PC-3 (cell line): ENCODE measurements around the gene GUCA2A. TPM values are rescaled to one million over a fixed set of nuclear protein-coding genes. Genes with fewer than 3 reads are reported as not detected.
A peak's percentile ranks its signal among the peaks of the same experiment; 100 is the strongest.

Source experiments
- ATAC-seq: fragments of 200-7000 bp; cut with Tn5 transposase; 2 replicates; pipeline ENCODE4 v1.9.1; 2020; ENCODE audit warnings: mild to moderate bottlenecking, moderate library complexity
- BruUV-seq: library from RNA; stranded (reverse); fragments of 400-500 nt; replicated peaks from 2 replicates; lab custom pipeline; 2021; lab: Mats Ljungman, UMichigan
- CTCF ChIA-PET: fragments of 300-600 bp; sonication (Branson Sonifier 250); formaldehyde crosslinking; loops from one replicate; lab custom pipeline; 2022; ENCODE audit warnings: antibody characterized with exemption; lab: Charles Lee
- POLR2A ChIA-PET: fragments of 300-600 bp; sonication (Branson Sonifier 250); formaldehyde crosslinking; loops from one replicate; lab custom pipeline; 2022; ENCODE audit warnings: antibody characterized with exemption; ENCODE audit not compliant: unreplicated experiment; lab: Charles Lee
- DNase-seq: peaks from one replicate; pipeline ENCODE4 v3.0.0-alpha.2; 2015
- H2AFZ ChIP-seq: fragments of 300-600 bp; sonication (generic); 2 replicates; pipeline ENCODE4 v1.6.0; 2016; ENCODE audit warnings: antibody characterized with exemption, low read length
- H3F3A ChIP-seq: fragments of 300-600 bp; sonication (generic); one replicate; pipeline ENCODE4 v1.6.0; 2017; ENCODE audit warnings: antibody characterized with exemption, low read length, control low read depth, mild to moderate bottlenecking; ENCODE audit not compliant: unreplicated experiment
- H3K27ac ChIP-seq: fragments of 300-600 bp; sonication (generic); 2 replicates; pipeline ENCODE4 v1.5.1; 2016; ENCODE audit warnings: mild to moderate bottlenecking, low read length
- H3K27me3 ChIP-seq: fragments of 300-600 bp; sonication (generic); 2 replicates; pipeline ENCODE4 v1.6.1; 2016; ENCODE audit warnings: low read length, mixed read lengths
- H3K36me3 ChIP-seq: fragments of 300-600 bp; sonication (generic); 2 replicates; pipeline ENCODE4 v1.6.1; 2016; ENCODE audit warnings: low read depth, mixed run types, low read length, mixed read lengths
- H3K4me1 ChIP-seq: fragments of 300-600 bp; sonication (generic); 2 replicates; pipeline ENCODE4 v1.5.1; 2016; ENCODE audit warnings: low read length; ENCODE audit not compliant: insufficient read depth
- H3K4me2 ChIP-seq: fragments of 300-600 bp; sonication (generic); 2 replicates; pipeline ENCODE4 v1.6.0; 2016; ENCODE audit warnings: low read length
- H3K4me3 ChIP-seq: fragments of 300-600 bp; sonication (generic); 2 replicates; pipeline ENCODE4 v1.5.1; 2016; ENCODE audit warnings: mild to moderate bottlenecking, low read length, mixed read lengths
- H3K79me2 ChIP-seq: fragments of 300-600 bp; sonication (generic); 2 replicates; pipeline ENCODE4 v1.6.1; 2017; ENCODE audit warnings: low read length, mixed read lengths
- H3K9ac ChIP-seq: fragments of 300-600 bp; sonication (generic); 2 replicates; pipeline ENCODE4 v1.6.0; 2016; ENCODE audit warnings: mild to moderate bottlenecking, low read length
- H3K9me2 ChIP-seq: fragments of 300-600 bp; sonication (generic); replicated peaks from 2 replicates; pipeline ENCODE4 v1.6.1; 2016; ENCODE audit warnings: mixed run types, low read length, mixed read lengths
- H3K9me3 ChIP-seq: fragments of 300-600 bp; sonication (generic); 2 replicates; pipeline ENCODE4 v1.6.1; 2016; ENCODE audit warnings: low read length, mixed read lengths
- H4K20me1 ChIP-seq: fragments of 300-600 bp; sonication (generic); 2 replicates; pipeline ENCODE4 v1.6.1; 2016; ENCODE audit warnings: low read length, mixed read lengths
- CTCF ChIP-seq: fragments of 300-600 bp; sonication (generic); conservative IDR thresholded peaks from 2 replicates; pipeline ENCODE4 v1.5.1; 2017; ENCODE audit warnings: antibody characterized with exemption, low read depth, mild to moderate bottlenecking, low read length
- EZH2 ChIP-seq: fragments of 300-600 bp; sonication (generic); IDR thresholded peaks from one replicate; pipeline ENCODE4 v1.6.1; 2017; ENCODE audit warnings: antibody characterized with exemption, mild to moderate bottlenecking, low read length; ENCODE audit not compliant: unreplicated experiment
- EZH2phosphoT487 ChIP-seq: fragments of 300-600 bp; sonication (generic); IDR thresholded peaks from 2 replicates; pipeline ENCODE4 v1.6.1; 2018; ENCODE audit warnings: mild to moderate bottlenecking, antibody characterized with exemption, low read length, borderline replicate concordance
- intact Hi-C: fragments of 100-400 bp; cut with micrococcal nuclease; formaldehyde crosslinking; loops from 2 replicates; pipeline ENCODE4 v1.9.0; 2023
- total RNA-seq: library from RNA; depleted of rRNA; stranded (reverse); fragments of >200 nt; gene quantifications from 2 replicates; pipeline ENCODE4 v1.2.3, GENCODE V29; 2014

GUCA2A gene
- total RNA-seq, 1 experiment from 2014 or later, result not detected

- no peak for TF ChIP-seq EZH2
- no peak for TF ChIP-seq CTCF
- no peak for TF ChIP-seq EZH2phosphoT487
- no peaks in the 10 kb centered on the region for H3K9me2 ChIP-seq
- no peaks in the 10 kb centered on the region for H4K20me1 ChIP-seq
- no peaks in the 10 kb centered on the region for H3F3A ChIP-seq
- no peaks in the 10 kb centered on the region for H3K36me3 ChIP-seq
- H3K4me3 ChIP-seq, result no peak overlapping the region
- no peaks in the 10 kb centered on the region for H3K79me2 ChIP-seq
- POLR2A ChIA-PET, result no interaction called here
- no peaks in the 10 kb centered on the region for H3K27me3 ChIP-seq
- no peak for DNase-seq
- no TSS peak for BruUV-seq
- peaks cover 16% of the 10 kb centered on the region for H3K4me1 ChIP-seq
- no peak overlapping the region for H3K9ac ChIP-seq
- CTCF ChIA-PET, result interaction anchor here (1.0 kb wide), 1 partner anchor 25 kb away, joined by 8 read pairs; no protein-coding TSS in a partner anchor
- intact Hi-C loops, result loop anchor here (5.0 kb wide), 1 partner anchor 189 kb away; the partner anchor contains the start of gene FOXJ3
- ATAC-seq, result no peak
- no peak overlapping the region for H2AFZ ChIP-seq
- H3K9me3 ChIP-seq, result no peaks in the 10 kb centered on the region
- H3K27ac ChIP-seq, result no peak overlapping the region
- H3K4me2 ChIP-seq, result no peak overlapping the region
Observed at GRCh38 chr1:42148166-42148565, 16.4 kb downstream of the GUCA2A start.

DNA sequence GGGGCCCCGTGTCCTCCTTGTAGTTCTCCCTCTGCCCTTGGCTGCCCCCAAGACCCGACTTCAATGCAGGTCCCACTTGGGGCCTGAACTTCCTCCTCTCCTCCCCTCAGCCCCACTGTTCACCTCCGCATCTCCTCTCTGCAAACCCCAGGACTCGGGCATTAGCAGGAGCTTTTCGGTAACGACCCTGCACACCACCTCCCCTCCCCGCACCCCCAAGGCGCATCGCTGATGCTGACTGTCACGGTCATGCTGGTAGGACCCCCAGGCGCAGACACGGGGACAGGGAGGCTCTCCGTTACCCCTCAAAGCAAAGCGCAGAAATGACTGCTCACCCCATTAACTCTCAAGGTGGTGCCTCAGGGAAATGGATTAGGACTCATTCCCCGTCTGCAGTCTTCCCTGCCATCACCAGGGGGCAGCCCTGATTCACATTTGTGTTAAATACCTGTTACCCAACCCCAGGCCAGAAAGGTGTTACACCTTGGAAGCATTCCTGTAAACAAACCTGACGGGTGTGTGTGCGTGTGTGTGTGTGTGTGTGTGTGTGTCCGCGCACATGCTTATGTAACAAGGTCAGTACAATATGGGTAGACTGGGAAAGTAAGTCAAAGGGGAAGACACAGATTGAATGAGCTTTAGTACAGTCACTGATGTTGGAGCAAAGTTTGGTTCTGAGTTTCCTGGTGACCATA is 17.8 kb downstream of the GUCA2A start:
- Histone ChIP-seq H3K27ac (no peak overlapping the region), H3K4me1 (peaks cover 8% of the 10 kb centered on the region; the same call in 1 of the 2 replicates), H2AFZ (no peak overlapping the region), H3K9me2 (no peaks in the 10 kb centered on the region), H3K4me2 (0 out of 2 replicates have a peak overlapping the region, but pooled peaks have one; percentile 40), H3K36me3 (no peaks in the 10 kb centered on the region), H3K9me3 (no peaks in the 10 kb centered on the region), H3K27me3 (no peaks in the 10 kb centered on the region), H3K79me2 (no peaks in the 10 kb centered on the region), H4K20me1 (no peaks in the 10 kb centered on the region), H3K9ac (no peak overlapping the region), H3K4me3 (no peak overlapping the region), H3F3A (no peaks in the 10 kb centered on the region)
- intact Hi-C loops, result loop anchor here (2.0 to 5.0 kb wide), 2 partner anchors 28 to 191 kb away; partner anchors contain the start of gene FOXJ3
- peak; percentile 90 for DNase-seq
- no TSS peak for BruUV-seq
- POLR2A ChIA-PET, result interaction anchor here (0.6 kb wide), 2 partner anchors 208 to 281 kb away, joined by 4 to 5 read pairs; no protein-coding TSS in a partner anchor
- CTCF ChIA-PET, result interaction anchor here (0.6 to 1.0 kb wide), 4 partner anchors 27 to 570 kb away, joined by 3 to 8 read pairs (median 6); no protein-coding TSS in a partner anchor
- TF ChIP-seq EZH2phosphoT487 (no peak), EZH2 (no peak), CTCF (peak; percentile 92)
- peak; percentile 84 for ATAC-seq
